ENCODE data around the gene ADM5.

DNA sequence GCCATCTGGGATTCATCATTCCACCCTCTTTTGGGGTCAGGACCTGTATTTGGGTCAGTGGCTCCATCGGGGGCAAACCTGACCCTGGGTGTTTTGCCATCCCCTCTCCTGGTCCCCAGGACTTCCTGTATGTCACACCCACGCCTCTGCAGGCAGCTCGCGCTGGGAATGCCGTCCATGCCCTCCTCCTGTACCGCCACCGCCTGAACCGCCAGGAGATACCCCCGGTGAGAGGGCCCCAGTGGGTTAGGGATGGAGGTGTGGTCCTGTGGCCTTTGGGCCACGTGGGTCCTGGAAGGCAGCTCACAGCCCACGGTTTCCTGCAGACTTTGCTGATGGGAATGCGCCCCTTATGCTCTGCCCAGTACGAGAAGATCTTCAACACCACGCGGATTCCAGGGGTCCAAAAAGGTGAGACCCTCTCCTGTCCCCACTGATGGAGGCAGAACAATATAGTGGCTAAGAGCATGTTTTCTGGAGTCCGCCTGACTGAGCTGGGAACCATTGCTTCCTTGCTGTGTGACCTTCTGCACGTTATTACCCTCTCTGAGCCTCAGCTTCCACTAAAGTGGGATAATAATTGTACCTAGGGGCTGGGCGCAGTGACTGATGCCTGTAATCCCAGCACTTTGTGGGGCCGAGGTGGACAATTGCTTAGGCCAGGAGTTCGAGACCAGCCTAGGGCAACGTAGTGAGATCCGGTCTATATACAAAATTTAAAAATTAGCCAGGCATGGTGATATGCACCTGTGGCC, 15.7 kb downstream of the ADM5 start:
- TF ChIP-seq, protein P1, sequence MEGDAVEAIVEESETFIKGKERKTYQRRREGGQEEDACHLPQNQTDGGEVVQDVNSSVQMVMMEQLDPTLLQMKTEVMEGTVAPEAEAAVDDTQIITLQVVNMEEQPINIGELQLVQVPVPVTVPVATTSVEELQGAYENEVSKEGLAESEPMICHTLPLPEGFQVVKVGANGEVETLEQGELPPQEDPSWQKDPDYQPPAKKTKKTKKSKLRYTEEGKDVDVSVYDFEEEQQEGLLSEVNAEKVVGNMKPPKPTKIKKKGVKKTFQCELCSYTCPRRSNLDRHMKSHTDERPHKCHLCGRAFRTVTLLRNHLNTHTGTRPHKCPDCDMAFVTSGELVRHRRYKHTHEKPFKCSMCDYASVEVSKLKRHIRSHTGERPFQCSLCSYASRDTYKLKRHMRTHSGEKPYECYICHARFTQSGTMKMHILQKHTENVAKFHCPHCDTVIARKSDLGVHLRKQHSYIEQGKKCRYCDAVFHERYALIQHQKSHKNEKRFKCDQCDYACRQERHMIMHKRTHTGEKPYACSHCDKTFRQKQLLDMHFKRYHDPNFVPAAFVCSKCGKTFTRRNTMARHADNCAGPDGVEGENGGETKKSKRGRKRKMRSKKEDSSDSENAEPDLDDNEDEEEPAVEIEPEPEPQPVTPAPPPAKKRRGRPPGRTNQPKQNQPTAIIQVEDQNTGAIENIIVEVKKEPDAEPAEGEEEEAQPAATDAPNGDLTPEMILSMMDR (conservative IDR thresholded peaks at IDR 0.05; ENCODE audit: low read depth in 2 of 2), result no peak
- TF ChIP-seq POLR2AphosphoS5 (IDR thresholded peaks at IDR 0.05; ENCODE audit: low read depth), result no peak
- TF ChIP-seq, protein P2, sequence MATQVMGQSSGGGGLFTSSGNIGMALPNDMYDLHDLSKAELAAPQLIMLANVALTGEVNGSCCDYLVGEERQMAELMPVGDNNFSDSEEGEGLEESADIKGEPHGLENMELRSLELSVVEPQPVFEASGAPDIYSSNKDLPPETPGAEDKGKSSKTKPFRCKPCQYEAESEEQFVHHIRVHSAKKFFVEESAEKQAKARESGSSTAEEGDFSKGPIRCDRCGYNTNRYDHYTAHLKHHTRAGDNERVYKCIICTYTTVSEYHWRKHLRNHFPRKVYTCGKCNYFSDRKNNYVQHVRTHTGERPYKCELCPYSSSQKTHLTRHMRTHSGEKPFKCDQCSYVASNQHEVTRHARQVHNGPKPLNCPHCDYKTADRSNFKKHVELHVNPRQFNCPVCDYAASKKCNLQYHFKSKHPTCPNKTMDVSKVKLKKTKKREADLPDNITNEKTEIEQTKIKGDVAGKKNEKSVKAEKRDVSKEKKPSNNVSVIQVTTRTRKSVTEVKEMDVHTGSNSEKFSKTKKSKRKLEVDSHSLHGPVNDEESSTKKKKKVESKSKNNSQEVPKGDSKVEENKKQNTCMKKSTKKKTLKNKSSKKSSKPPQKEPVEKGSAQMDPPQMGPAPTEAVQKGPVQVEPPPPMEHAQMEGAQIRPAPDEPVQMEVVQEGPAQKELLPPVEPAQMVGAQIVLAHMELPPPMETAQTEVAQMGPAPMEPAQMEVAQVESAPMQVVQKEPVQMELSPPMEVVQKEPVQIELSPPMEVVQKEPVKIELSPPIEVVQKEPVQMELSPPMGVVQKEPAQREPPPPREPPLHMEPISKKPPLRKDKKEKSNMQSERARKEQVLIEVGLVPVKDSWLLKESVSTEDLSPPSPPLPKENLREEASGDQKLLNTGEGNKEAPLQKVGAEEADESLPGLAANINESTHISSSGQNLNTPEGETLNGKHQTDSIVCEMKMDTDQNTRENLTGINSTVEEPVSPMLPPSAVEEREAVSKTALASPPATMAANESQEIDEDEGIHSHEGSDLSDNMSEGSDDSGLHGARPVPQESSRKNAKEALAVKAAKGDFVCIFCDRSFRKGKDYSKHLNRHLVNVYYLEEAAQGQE (IDR thresholded peaks at IDR 0.05; ENCODE audit: unreplicated experiment), result no peak
- no peak for TF ChIP-seq EZH2phosphoT487 (IDR thresholded peaks at IDR 0.05; ENCODE audit: unreplicated experiment)
- no peak for TF ChIP-seq ZNF331 (CRISPR knock-in tag; IDR thresholded peaks at IDR 0.05; ENCODE audit: low read depth)
- TF ChIP-seq EZH2 (IDR thresholded peaks at IDR 0.05; ENCODE audit: low read depth, unreplicated experiment), result no peak
- no peak for TF ChIP-seq CREB1 (CRISPR knock-in tag; IDR thresholded peaks at IDR 0.05; ENCODE audit: low read depth)
- TF ChIP-seq ZNF114 (CRISPR knock-in tag; IDR thresholded peaks at IDR 0.05), result no peak
- TF ChIP-seq JUNB (IDR thresholded peaks at IDR 0.05; ENCODE audit: unreplicated experiment), result no peak
- no peak for TF ChIP-seq STAT1 (IDR thresholded peaks at IDR 0.05; ENCODE audit: unreplicated experiment)
- TF ChIP-seq, protein P3, sequence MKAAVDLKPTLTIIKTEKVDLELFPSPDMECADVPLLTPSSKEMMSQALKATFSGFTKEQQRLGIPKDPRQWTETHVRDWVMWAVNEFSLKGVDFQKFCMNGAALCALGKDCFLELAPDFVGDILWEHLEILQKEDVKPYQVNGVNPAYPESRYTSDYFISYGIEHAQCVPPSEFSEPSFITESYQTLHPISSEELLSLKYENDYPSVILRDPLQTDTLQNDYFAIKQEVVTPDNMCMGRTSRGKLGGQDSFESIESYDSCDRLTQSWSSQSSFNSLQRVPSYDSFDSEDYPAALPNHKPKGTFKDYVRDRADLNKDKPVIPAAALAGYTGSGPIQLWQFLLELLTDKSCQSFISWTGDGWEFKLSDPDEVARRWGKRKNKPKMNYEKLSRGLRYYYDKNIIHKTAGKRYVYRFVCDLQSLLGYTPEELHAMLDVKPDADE (IDR thresholded peaks at IDR 0.05), result no peak
- no peak for TF ChIP-seq NANOG (IDR thresholded peaks at IDR 0.05; ENCODE audit: borderline replicate concordance)
- TF ChIP-seq, protein P4, sequence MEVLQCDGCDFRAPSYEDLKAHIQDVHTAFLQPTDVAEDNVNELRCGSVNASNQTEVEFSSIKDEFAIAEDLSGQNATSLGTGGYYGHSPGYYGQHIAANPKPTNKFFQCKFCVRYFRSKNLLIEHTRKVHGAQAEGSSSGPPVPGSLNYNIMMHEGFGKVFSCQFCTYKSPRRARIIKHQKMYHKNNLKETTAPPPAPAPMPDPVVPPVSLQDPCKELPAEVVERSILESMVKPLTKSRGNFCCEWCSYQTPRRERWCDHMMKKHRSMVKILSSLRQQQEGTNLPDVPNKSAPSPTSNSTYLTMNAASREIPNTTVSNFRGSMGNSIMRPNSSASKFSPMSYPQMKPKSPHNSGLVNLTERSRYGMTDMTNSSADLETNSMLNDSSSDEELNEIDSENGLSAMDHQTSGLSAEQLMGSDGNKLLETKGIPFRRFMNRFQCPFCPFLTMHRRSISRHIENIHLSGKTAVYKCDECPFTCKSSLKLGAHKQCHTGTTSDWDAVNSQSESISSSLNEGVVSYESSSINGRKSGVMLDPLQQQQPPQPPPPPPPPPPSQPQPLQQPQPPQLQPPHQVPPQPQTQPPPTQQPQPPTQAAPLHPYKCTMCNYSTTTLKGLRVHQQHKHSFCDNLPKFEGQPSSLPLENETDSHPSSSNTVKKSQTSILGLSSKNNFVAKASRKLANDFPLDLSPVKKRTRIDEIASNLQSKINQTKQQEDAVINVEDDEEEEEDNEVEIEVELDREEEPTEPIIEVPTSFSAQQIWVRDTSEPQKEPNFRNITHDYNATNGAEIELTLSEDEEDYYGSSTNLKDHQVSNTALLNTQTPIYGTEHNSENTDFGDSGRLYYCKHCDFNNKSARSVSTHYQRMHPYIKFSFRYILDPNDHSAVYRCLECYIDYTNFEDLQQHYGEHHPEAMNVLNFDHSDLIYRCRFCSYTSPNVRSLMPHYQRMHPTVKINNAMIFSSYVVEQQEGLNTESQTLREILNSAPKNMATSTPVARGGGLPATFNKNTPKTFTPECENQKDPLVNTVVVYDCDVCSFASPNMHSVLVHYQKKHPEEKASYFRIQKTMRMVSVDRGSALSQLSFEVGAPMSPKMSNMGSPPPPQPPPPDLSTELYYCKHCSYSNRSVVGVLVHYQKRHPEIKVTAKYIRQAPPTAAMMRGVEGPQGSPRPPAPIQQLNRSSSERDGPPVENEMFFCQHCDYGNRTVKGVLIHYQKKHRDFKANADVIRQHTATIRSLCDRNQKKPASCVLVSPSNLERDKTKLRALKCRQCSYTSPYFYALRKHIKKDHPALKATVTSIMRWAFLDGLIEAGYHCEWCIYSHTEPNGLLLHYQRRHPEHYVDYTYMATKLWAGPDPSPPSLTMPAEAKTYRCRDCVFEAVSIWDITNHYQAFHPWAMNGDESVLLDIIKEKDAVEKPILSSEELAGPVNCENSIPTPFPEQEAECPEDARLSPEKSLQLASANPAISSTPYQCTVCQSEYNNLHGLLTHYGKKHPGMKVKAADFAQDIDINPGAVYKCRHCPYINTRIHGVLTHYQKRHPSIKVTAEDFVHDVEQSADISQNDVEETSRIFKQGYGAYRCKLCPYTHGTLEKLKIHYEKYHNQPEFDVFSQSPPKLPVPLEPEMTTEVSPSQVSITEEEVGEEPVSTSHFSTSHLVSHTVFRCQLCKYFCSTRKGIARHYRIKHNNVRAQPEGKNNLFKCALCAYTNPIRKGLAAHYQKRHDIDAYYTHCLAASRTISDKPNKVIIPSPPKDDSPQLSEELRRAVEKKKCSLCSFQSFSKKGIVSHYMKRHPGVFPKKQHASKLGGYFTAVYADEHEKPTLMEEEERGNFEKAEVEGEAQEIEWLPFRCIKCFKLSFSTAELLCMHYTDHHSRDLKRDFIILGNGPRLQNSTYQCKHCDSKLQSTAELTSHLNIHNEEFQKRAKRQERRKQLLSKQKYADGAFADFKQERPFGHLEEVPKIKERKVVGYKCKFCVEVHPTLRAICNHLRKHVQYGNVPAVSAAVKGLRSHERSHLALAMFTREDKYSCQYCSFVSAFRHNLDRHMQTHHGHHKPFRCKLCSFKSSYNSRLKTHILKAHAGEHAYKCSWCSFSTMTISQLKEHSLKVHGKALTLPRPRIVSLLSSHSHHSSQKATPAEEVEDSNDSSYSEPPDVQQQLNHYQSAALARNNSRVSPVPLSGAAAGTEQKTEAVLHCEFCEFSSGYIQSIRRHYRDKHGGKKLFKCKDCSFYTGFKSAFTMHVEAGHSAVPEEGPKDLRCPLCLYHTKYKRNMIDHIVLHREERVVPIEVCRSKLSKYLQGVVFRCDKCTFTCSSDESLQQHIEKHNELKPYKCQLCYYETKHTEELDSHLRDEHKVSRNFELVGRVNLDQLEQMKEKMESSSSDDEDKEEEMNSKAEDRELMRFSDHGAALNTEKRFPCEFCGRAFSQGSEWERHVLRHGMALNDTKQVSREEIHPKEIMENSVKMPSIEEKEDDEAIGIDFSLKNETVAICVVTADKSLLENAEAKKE (CRISPR knock-in tag; IDR thresholded peaks at IDR 0.05), result no peak

Data from GM23338 (cell line).